Immature natural killer cell (primary cell): ENCODE data around the gene CSH1. TPM values are rescaled to one million over a fixed set of nuclear protein-coding genes. Genes with fewer than 3 reads are reported as not detected.
"Not testable (repeated sequence)": the region's sequence is repeated elsewhere in the genome, so short reads cannot be mapped to it uniquely, and the experiment has no call there.

Experiments used
- DNase-seq, 3 donors: peaks; one replicate each; pipeline ENCODE4 v3.0.0; 2022; ENCODE audit warnings: mixed read lengths in 1 of 3
- H3K27ac Mint-ChIP-seq, 6 donors: one replicate each; pipeline ENCODE4 v1.8.0; 2020; ENCODE audit warnings: mixed read lengths in 6 of 6, mild to moderate bottlenecking in 5 of 6, inconsistent platforms in 4 of 6, moderate library complexity in 3 of 6
- H3K27me3 Mint-ChIP-seq, 3 donors: one replicate each; pipeline ENCODE4 v1.8.0; 2020 to 2021; ENCODE audit warnings: low read depth in 3 of 3, mild to moderate bottlenecking in 3 of 3, mixed read lengths in 3 of 3, moderate library complexity in 3 of 3, inconsistent platforms in 1 of 3
- H3K36me3 Mint-ChIP-seq, 3 donors: one replicate each; pipeline ENCODE4 v1.8.0; 2020; ENCODE audit warnings: mixed read lengths in 3 of 3, inconsistent platforms in 2 of 3, mild to moderate bottlenecking in 2 of 3
- H3K4me1 Mint-ChIP-seq, 2 donors: one replicate each; pipeline ENCODE4 v1.8.0; 2020; ENCODE audit warnings: inconsistent platforms in 2 of 2, mild to moderate bottlenecking in 2 of 2, mixed read lengths in 2 of 2, moderate library complexity in 1 of 2
- H3K4me3 Mint-ChIP-seq, 5 donors: one replicate each; pipeline ENCODE4 v1.8.0; 2020; ENCODE audit warnings: mild to moderate bottlenecking in 5 of 5, mixed read lengths in 5 of 5, inconsistent platforms in 3 of 5, moderate library complexity in 3 of 5
- H3K9me3 Mint-ChIP-seq, 6 donors: one replicate each; pipeline ENCODE4 v1.8.0; 2020; ENCODE audit warnings: mild to moderate bottlenecking in 6 of 6, mixed read lengths in 6 of 6, inconsistent platforms in 4 of 6, moderate library complexity in 3 of 6
- polyA plus RNA-seq, 3 donors: library from polyadenylated mRNA; unstranded; fragments of 300-500 nt; fragmentation: Illumina TruSeq; gene quantifications; one replicate each; pipeline ENCODE4 v1.2.3, GENCODE V29; 2021

Gene CSH1
- polyA plus RNA-seq, 3 donors from 2014 or later: not detected

DNA sequence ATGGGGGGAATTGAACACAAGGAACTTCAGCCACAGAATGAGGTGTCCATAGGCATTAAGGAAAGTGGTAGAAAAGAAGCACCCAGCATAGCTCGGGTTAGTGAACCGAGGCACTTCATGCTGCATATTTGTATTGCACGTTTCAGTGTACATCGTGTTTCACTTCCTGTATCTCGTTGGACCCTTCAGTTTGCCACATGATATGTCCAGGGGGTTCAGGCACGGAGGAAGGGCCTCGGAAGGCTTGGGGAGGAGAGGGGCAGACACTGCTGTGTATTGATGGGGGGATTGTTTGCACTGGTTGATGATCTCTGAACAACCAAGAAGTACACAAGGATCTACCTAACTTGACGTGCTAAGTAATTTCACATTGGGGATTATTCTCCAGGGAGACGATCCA lies 26.0 kb upstream of the CSH1 start:
- not testable (repeated sequence) for H3K27me3 Mint-ChIP-seq, H3K4me3 Mint-ChIP-seq, H3K4me1 Mint-ChIP-seq, DNase-seq, H3K27ac Mint-ChIP-seq, H3K36me3 Mint-ChIP-seq, H3K9me3 Mint-ChIP-seq

DNA sequence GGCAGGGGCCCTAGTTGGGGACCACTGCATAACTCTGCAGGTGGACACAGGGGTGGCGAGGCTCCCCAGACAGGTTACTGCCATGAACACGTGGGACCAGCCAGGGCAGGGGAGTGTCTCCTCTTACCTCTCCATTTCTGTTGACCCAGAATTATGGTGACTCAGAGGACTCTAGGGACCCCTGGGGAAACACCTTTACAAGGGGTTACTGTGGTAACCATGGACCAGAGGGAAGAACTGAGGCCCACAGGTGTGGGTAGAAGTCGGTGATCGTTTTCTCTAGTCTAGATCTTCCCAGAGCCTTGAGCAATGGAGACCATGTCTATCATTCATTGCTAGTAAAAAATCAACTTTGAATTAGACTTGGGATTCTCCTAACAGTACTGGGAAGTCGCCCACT lies 24.4 kb upstream of the CSH1 start:
- not testable (repeated sequence) for H3K27ac Mint-ChIP-seq, H3K36me3 Mint-ChIP-seq, H3K27me3 Mint-ChIP-seq, H3K4me1 Mint-ChIP-seq, H3K9me3 Mint-ChIP-seq, H3K4me3 Mint-ChIP-seq, DNase-seq

GRCh38 chr17:63920050-63920449 lies 23.7 kb upstream of the CSH1 start:
- H3K4me3 Mint-ChIP-seq: not testable (repeated sequence)
- H3K27ac Mint-ChIP-seq: peak overlapping the region in 4 of 6 donors; percentile 34 to 58 (median 49)

GRCh38 chr17:63919311-63919723 lies 22.9 kb upstream of the CSH1 start:
- peaks cover 6 to 8% of the 10 kb centered on the region in 2 donors for H3K4me1 Mint-ChIP-seq

More at GRCh38 chr17:63920050-63920449, 23.7 kb upstream of the CSH1 start:
- not testable (repeated sequence) for H3K4me1 Mint-ChIP-seq, DNase-seq, H3K9me3 Mint-ChIP-seq, H3K27me3 Mint-ChIP-seq, H3K36me3 Mint-ChIP-seq

GRCh38 chr17:63918789-63919305 lies 22.5 kb upstream of the CSH1 start, which contains the start of gene GH1:
Gene GH1, minus strand, starts transcription at chr17:63918839. Its CDS starts 63 bp downstream, at chr17:63918776.
- not testable (repeated sequence) for H3K9me3 Mint-ChIP-seq, H3K4me1 Mint-ChIP-seq, H3K4me3 Mint-ChIP-seq, H3K36me3 Mint-ChIP-seq, H3K27me3 Mint-ChIP-seq, DNase-seq
- peak within 1 kb of the TSS in 4 of 6 donors; percentile 55 to 88 (median 72) for H3K27ac Mint-ChIP-seq

More at GRCh38 chr17:63919311-63919723, 22.9 kb upstream of the CSH1 start:
- no peaks in the 10 kb centered on the region for H3K36me3 Mint-ChIP-seq
- peak overlapping the region in 4 of 6 donors; percentile 55 to 88 (median 72) for H3K27ac Mint-ChIP-seq
- no peaks in the 10 kb centered on the region for H3K9me3 Mint-ChIP-seq
- no peak overlapping the region for H3K4me3 Mint-ChIP-seq
- H3K27me3 Mint-ChIP-seq: peaks cover 0 to 3% (median 0%) of the 10 kb centered on the region in 3 donors
- DNase-seq: peak; percentile 77 to 80 (median 78)

- peaks cover 6 to 8% of the 10 kb centered on the region in 2 donors for H3K4me1 Mint-ChIP-seq
- no peak overlapping the region for H3K27ac Mint-ChIP-seq
These were observed 21.9 kb upstream of the CSH1 start for GRCh38 chr17:63918305-63918704.

GRCh38 chr17:63917646-63918045 lies 21.3 kb upstream of the CSH1 start:
- Mint-ChIP-seq H3K4me1 (peaks cover 6 to 8% of the 10 kb centered on the region in 2 donors), H3K36me3 (no peaks in the 10 kb centered on the region), H3K9me3 (no peaks in the 10 kb centered on the region), H3K4me3 (no peak overlapping the region), H3K27me3 (peaks cover 0 to 3% (median 1%) of the 10 kb centered on the region in 3 donors), H3K27ac (no peak overlapping the region)
- no peak for DNase-seq

More at GRCh38 chr17:63918305-63918704, 21.9 kb upstream of the CSH1 start:
- Mint-ChIP-seq H3K9me3 (no peaks in the 10 kb centered on the region), H3K27me3 (peaks cover 0 to 3% (median 0%) of the 10 kb centered on the region in 3 donors), H3K36me3 (no peaks in the 10 kb centered on the region), H3K4me3 (no peak overlapping the region)
- no peak for DNase-seq

DNA sequence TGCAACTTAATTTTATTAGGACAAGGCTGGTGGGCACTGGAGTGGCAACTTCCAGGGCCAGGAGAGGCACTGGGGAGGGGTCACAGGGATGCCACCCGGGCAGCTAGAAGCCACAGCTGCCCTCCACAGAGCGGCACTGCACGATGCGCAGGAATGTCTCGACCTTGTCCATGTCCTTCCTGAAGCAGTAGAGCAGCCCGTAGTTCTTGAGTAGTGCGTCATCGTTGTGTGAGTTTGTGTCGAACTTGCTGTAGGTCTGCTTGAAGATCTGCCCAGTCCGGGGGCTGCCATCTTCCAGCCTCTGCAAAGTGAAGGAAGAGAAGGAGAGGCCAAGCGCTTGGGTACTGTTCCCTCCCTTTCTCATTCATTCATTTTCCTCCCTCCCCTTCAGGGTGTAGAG lies 20.8 kb upstream of the CSH1 start:
- not testable (repeated sequence) for H3K27me3 Mint-ChIP-seq, H3K36me3 Mint-ChIP-seq, H3K4me3 Mint-ChIP-seq, H3K9me3 Mint-ChIP-seq, H3K27ac Mint-ChIP-seq, DNase-seq, H3K4me1 Mint-ChIP-seq

DNA sequence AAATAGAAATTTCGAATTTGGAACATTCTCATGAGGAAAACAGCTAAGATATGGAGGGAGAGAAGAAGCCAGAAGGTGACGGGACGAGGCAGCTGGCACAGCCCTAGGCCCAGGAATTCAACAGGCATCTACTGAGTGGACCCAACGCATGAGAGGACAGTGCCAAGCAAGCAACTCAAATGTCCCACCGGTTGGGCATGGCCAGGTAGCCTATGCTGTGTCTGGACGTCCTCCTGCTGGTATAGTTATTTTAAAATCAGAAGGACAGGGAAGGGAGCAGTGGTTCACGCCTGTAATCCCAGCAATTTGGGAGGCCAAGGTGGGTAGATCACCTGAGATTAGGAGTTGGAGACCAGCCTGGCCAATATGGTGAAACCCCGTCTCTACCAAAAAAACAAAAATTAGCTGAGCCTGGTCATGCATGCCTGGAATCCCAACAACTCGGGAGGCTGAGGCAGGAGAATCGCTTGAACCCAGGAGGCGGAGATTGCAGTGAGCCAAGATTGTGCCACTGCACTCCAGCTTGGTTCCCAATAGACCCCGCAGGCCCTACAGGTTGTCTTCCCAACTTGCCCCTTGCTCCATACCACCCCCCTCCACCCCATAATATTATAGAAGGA lies 20.3 kb upstream of the CSH1 start:
- Mint-ChIP-seq H3K4me1 (peaks cover 8 to 9% of the 10 kb centered on the region in 2 donors), H3K36me3 (no peaks in the 10 kb centered on the region), H3K9me3 (no peaks in the 10 kb centered on the region), H3K27me3 (peaks cover 2 to 5% (median 4%) of the 10 kb centered on the region in 3 donors), H3K27ac (peak overlapping the region in 1 of 6 donors; percentile 24), H3K4me3 (no peak overlapping the region)
- DNase-seq: no peak

DNA sequence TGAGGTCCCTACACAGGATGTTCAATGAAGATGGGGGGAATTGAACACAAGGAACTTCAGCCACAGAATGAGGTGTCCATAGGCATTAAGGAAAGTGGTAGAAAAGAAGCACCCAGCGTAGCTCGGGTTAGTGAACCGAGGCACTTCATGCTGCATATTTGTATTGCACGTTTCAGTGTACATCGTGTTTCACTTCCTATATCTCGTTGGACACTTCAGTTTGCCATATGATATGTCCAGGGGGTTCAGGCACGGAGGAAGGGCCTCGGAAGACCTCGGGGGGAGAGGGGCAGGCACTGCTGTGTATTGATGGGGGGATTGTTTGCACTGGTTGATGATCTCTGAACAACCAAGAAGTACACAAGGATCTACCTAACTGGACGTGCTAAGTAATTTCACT lies 19.4 kb upstream of the CSH1 start:
- H3K27me3 Mint-ChIP-seq, H3K4me3 Mint-ChIP-seq, H3K36me3 Mint-ChIP-seq, H3K9me3 Mint-ChIP-seq, DNase-seq: not testable (repeated sequence)
- H3K27ac Mint-ChIP-seq: peak overlapping the region in 1 of 6 donors; percentile 4
- H3K4me1 Mint-ChIP-seq: peaks cover 8 to 11% of the 10 kb centered on the region in 2 donors

DNA sequence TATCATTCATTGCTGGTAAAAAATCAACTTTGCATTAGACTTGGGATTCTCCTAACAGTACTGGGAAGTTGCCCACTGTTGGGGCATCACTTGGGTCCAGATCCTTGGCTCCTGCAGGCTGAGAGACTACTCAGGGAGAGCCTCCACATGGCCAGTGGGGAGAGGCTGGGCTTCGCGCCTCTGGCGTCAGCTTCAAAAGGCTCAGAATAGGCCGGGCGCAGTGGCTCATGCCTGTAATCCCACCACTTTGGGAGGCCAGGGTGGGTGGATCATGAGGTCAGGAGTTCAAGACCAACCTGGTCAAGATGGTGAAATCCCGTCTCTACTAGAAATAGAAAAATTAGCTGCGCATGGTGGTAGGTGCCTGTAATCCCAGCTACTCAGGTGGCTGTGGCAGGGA lies 18.1 kb upstream of the CSH1 start:
- Mint-ChIP-seq H3K9me3 (peaks cover 0 to 1% (median 0%) of the 10 kb centered on the region in 6 donors), H3K4me3 (no peak overlapping the region), H3K36me3 (no peaks in the 10 kb centered on the region), H3K27me3 (peaks cover 2 to 8% (median 5%) of the 10 kb centered on the region in 3 donors), H3K27ac (peak overlapping the region in 1 of 6 donors; percentile 17), H3K4me1 (peaks cover 7 to 10% of the 10 kb centered on the region in 2 donors)
- DNase-seq: no peak

- Mint-ChIP-seq H3K4me1 (peaks cover 0 to 5% of the 10 kb centered on the region in 2 donors), H3K27me3 (peaks cover 2 to 8% (median 5%) of the 10 kb centered on the region in 3 donors), H3K36me3 (no peaks in the 10 kb centered on the region), H3K27ac (peak overlapping the region in 1 of 6 donors; percentile 30), H3K9me3 (peaks cover 0 to 1% (median 0%) of the 10 kb centered on the region in 6 donors), H3K4me3 (no peak overlapping the region)
- DNase-seq: peak; percentile 53 to 64 (median 61)
These were observed 15.3 kb upstream of the CSH1 start for GRCh38 chr17:63911657-63912100.

- Mint-ChIP-seq H3K27ac (peak within 1 kb of the TSS in 1 of 6 donors; percentile 30), H3K9me3 (peaks cover 0 to 1% (median 0%) of the 10 kb centered on the region in 6 donors), H3K4me1 (peaks cover 0 to 5% of the 10 kb centered on the region in 2 donors), H3K4me3 (no peak within 1 kb of the TSS), H3K36me3 (no peaks in the 10 kb centered on the region), H3K27me3 (peaks cover 2 to 8% (median 5%) of the 10 kb centered on the region in 3 donors)
- peak in 2 of 3 donors; percentile 6 to 11 for DNase-seq
These were observed 14.8 kb upstream of the CSH1 start, which contains the start of gene CSHL1 for GRCh38 chr17:63911041-63911635. Gene CSHL1, minus strand, starts transcription at chr17:63911258. Its CDS starts 62 bp downstream, at chr17:63911196.

DNA sequence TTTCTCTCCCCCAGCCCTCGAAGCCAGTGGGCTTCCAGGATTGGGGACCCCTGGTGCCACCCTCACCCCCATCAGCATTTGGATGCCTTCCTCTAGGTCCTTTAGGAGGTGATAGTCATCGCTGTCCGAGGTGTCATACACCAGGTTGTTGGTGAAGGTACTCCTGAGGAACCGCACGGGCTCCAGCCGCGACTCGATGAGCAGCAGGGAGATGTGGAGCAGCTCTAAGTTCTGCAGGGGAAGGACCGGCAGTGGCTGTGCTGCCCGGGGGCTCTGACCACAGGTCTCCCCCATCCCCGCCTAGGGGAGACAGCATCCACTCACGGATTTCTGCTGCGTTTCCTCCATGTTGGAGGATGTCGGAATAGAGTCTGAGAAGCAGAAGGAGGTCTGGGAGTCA lies 13.7 kb upstream of the CSH1 start:
- Mint-ChIP-seq H3K27me3 (peaks cover 2 to 8% (median 5%) of the 10 kb centered on the region in 3 donors), H3K36me3 (no peaks in the 10 kb centered on the region), H3K4me1 (peaks cover 0 to 5% of the 10 kb centered on the region in 2 donors), H3K27ac (no peak overlapping the region), H3K9me3 (peaks cover 0 to 1% (median 0%) of the 10 kb centered on the region in 6 donors), H3K4me3 (no peak overlapping the region)
- no peak for DNase-seq
